Kidney (tissue), 14 donors: ENCODE results near the gene C10orf62. TPM values are rescaled to one million over a fixed set of nuclear protein-coding genes. Genes with fewer than 3 reads are reported as not detected.

Experiments
- DNase-seq, 5 donors: peaks; one replicate each; pipeline ENCODE4 v3.0.0-alpha.2; 2013 to 2020
- FAIRE-seq: peaks from 2 replicates; lab custom pipeline; 2012; peaks lifted over from hg19 to GRCh38; lab: Jason Lieb, UNC
- H3K27ac ChIP-seq, 2 donors: one replicate each; pipeline ENCODE4 v1.7.0; 2013; ENCODE audit warnings: low read depth in 2 of 2, low read length in 2 of 2, inconsistent platforms in 1 of 2
- H3K27me3 ChIP-seq: one replicate; pipeline ENCODE4 v1.7.1; 2013; ENCODE audit warnings: low read length, inconsistent platforms; ENCODE audit not compliant: control insufficient read depth, insufficient read depth
- H3K36me3 ChIP-seq, 3 donors: one replicate each; pipeline versions ENCODE4 v1.7.0 to v1.7.1; 2013; ENCODE audit warnings: low read length in 3 of 3, control low read depth in 1 of 3, inconsistent platforms in 1 of 3; ENCODE audit not compliant: insufficient read depth in 3 of 3, control insufficient read depth in 2 of 3
- H3K4me1 ChIP-seq, 3 donors: one replicate each; pipeline versions ENCODE4 v1.7.0 to v1.7.1; 2013; ENCODE audit warnings: low read length in 3 of 3, inconsistent platforms in 1 of 3, low read depth in 1 of 3; ENCODE audit not compliant: control insufficient read depth in 2 of 3, insufficient read depth in 2 of 3
- H3K4me3 ChIP-seq, 3 donors: one replicate each; pipeline versions ENCODE4 v1.7.0 to v1.8.1; 2013; ENCODE audit warnings: low read length in 3 of 3, control low read depth in 1 of 3, inconsistent platforms in 1 of 3
- H3K9ac ChIP-seq, 3 donors: one replicate each; pipeline versions ENCODE4 v1.7.0 to v1.7.1; 2013; ENCODE audit warnings: low read length in 3 of 3, control low read depth in 1 of 3, inconsistent platforms in 1 of 3
- H3K9me3 ChIP-seq, 3 donors: one replicate each; pipeline versions ENCODE4 v1.7.0 to v1.7.1; 2013; ENCODE audit warnings: low read length in 3 of 3, control low read depth in 1 of 3, inconsistent platforms in 1 of 3; ENCODE audit not compliant: control insufficient read depth in 2 of 3, insufficient read depth in 1 of 3
- CTCF ChIP-seq: IDR thresholded peaks from 3 replicates; pipeline ENCODE4 v1.5.1; 2012; ENCODE audit warnings: mild to moderate bottlenecking, moderate library complexity, borderline replicate concordance; ENCODE audit not compliant: insufficient read depth; ENCODE audit errors: extremely low read depth
- intact Hi-C: fragments of 100-400 bp; cut with DNase I; formaldehyde crosslinking; loops from one replicate; pipeline ENCODE4 v1.11.1; 2022
- polyA plus RNA-seq: library from polyadenylated mRNA; stranded (reverse); fragments of 350-450 nt; fragmentation: Illumina TruSeq; extraction: RNeasy Lipid Tissue Mini Kit (QIAGEN cat#74804); gene quantifications from one replicate; pipeline ENCODE4 v1.2.3, GENCODE V29; 2014; ENCODE audit warnings: low read depth, low replicate concordance; ENCODE audit not compliant: insufficient read depth
- total RNA-seq: library from RNA; stranded (reverse); fragmentation: NEBNext Ultra II Directional; extraction: Animal tissue kit (Norgen Biotek cat#: 25700); gene quantifications from one replicate; pipeline ENCODE4 v1.2.1, GENCODE V29; 2021
- donor health status: control.
- donor health status: control.
- donor health status: control.
- donor health status: control.
- donor health status: control.
- donor health status: DM: yes; HTN: yes; CAD: no.
- donor health status: Normal renal cell carcinoma (clear cell type).

C10orf62 gene
- total and polyA plus RNA-seq, 2 donors from 2014 or later = 0.77 to 1.6 TPM

- Histone ChIP-seq H3K9me3 (no peaks in the 10 kb centered on the region), H3K4me1 (peaks cover 0 to 19% (median 14%) of the 10 kb centered on the region in 3 donors), H3K36me3 (peaks cover 0 to 3% (median 0%) of the 10 kb centered on the region in 3 donors), H3K9ac (peak overlapping the region in 1 of 3 donors; percentile 57), H3K4me3 (no peak overlapping the region), H3K27ac (peak overlapping the region; percentile 73 to 79), H3K27me3 (no peaks in the 10 kb centered on the region)
- DNase-seq = peak in 2 of 5 donors; percentile 37 to 84
- FAIRE-seq = no peak
- TF ChIP-seq CTCF = no peak
- intact Hi-C loops = no loop called here
These were observed 17.9 kb upstream of the C10orf62 start for GRCh38 chr10:97571622-97572021.

GRCh38 chr10:97572214-97572989 is 17.1 kb upstream of the C10orf62 start, which contains the start of gene ANKRD2:
TSS of gene ANKRD2 (plus strand) at chr10:97572779. CDS start at chr10:97572789, 10 bp downstream.
- Histone ChIP-seq H3K9ac (peak within 1 kb of the TSS in 1 of 3 donors; percentile 57), H3K36me3 (peaks cover 0 to 3% (median 0%) of the 10 kb centered on the region in 3 donors), H3K27me3 (no peaks in the 10 kb centered on the region), H3K4me1 (peaks cover 0 to 19% (median 14%) of the 10 kb centered on the region in 3 donors), H3K4me3 (no peak within 1 kb of the TSS), H3K27ac (peak within 1 kb of the TSS; percentile 73 to 79), H3K9me3 (no peaks in the 10 kb centered on the region)
- FAIRE-seq = no peak
- intact Hi-C loops = no loop called here
- peak; percentile 86 for TF ChIP-seq CTCF
- DNase-seq = peak; percentile 79 to 92 (median 80)

GRCh38 chr10:97573021-97573420 is 16.5 kb upstream of the C10orf62 start:
- no peak overlapping the region for H3K4me3 ChIP-seq
- H3K9me3 ChIP-seq = no peaks in the 10 kb centered on the region
- peaks cover 0 to 19% (median 14%) of the 10 kb centered on the region in 3 donors for H3K4me1 ChIP-seq
- H3K9ac ChIP-seq = no peak overlapping the region
- intact Hi-C loops = no loop called here
- DNase-seq (no peak), FAIRE-seq (no peak)
- H3K27ac ChIP-seq = peak overlapping the region; percentile 73 to 79
- H3K27me3 ChIP-seq = no peaks in the 10 kb centered on the region
- TF ChIP-seq CTCF = no peak
- peaks cover 0 to 3% (median 0%) of the 10 kb centered on the region in 3 donors for H3K36me3 ChIP-seq
